Amniotic epithelial cell (primary cell): ENCODE results near the gene KLHDC2.
"Not testable (repeated sequence)": the region's sequence is repeated elsewhere in the genome, so short reads cannot be mapped to it uniquely, and the experiment has no call there.

Source experiments
- DNase-seq: peaks from one replicate; pipeline ENCODE4 v3.0.0-alpha.2; 2010; ENCODE audit warnings: low read depth

The KLHDC2 gene

GRCh38 chr14:49778421-49778820 is 10.5 kb downstream of the KLHDC2 start:
- DNase-seq: no peak

- DNase-seq: not testable (repeated sequence)
Observed at GRCh38 chr14:49781040-49781439, 13.1 kb downstream of the KLHDC2 start.

GRCh38 chr14:49783394-49784014 is 15.6 kb downstream of the KLHDC2 start:
- DNase-seq: no peak

GRCh38 chr14:49786315-49786714 is 18.4 kb downstream of the KLHDC2 start:
- no peak for DNase-seq

GRCh38 chr14:49792618-49793017 is 24.7 kb downstream of the KLHDC2 start:
- DNase-seq: no peak

- no peak for DNase-seq
Observed at GRCh38 chr14:49796025-49796424, 28.1 kb downstream of the KLHDC2 start.

- DNase-seq: no peak
Observed at GRCh38 chr14:49808780-49809179, 40.8 kb downstream of the KLHDC2 start.

GRCh38 chr14:49816118-49816517 is 48.2 kb downstream of the KLHDC2 start:
- not testable (repeated sequence) for DNase-seq

GRCh38 chr14:49816844-49817243 is 48.9 kb downstream of the KLHDC2 start:
- DNase-seq: no peak

- no peak for DNase-seq
Observed at GRCh38 chr14:49820176-49820575, 52.2 kb downstream of the KLHDC2 start.

GRCh38 chr14:49828640-49829039 is 60.7 kb downstream of the KLHDC2 start:
- no peak for DNase-seq
